ENCODE data around the gene ZNF655.
A peak's percentile ranks its signal among the peaks of the same experiment; 100 is the strongest.
"Not testable (repeated sequence)": the region's sequence is repeated elsewhere in the genome, so short reads cannot be mapped to it uniquely, and the experiment has no call there.

ZNF655 gene

GRCh38 chr7:99558306-99559174 is at the start of gene ZNF655:
Gene ZNF655, plus strand, starts transcription at chr7:99558642. Its CDS starts 1,918 bp downstream, at chr7:99560560.
- peak; percentile 96 for DNase-seq (ENCODE audit: low spot score)

DNA sequence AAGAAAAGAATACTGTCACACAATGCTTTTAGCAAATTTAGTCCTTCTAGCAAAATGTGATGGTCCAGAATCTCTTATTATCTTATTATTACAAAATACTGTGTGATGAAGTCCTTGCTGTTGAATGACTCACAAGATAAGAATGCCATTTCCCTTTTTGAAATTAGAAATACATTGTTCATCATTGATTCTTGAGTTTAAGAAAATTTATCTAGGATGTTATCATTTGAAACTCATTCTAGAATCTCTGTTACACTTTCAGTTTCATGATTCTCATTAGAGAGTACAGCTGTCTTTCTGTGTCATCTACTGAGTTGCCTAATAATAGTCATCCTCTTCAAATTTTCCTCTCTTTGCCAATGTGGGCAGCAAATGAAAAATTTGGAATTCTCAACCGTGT is 44.4 kb upstream of the ZNF655 start:
- DNase-seq (ENCODE audit: low spot score) = no peak

DNA sequence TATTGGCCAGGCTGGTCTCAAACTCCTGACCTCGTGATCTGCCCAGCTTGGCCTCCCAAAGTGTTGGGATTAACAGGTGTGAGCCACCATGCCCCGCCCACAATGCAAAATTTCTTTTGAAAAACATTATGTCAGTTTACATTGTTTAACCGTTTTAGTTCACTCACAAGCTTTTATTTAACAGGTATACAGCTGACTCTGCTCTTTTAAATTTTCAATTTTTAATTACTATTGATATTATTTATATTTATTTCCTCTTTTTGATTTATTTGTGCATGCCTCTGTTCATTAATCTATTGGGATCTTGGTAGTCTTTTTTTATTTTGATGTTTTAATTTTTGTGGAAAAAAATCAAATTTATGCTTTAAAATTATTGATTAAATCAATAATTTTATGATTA is 37.0 kb upstream of the ZNF655 start:
- no peak for DNase-seq (ENCODE audit: low spot score)

DNA sequence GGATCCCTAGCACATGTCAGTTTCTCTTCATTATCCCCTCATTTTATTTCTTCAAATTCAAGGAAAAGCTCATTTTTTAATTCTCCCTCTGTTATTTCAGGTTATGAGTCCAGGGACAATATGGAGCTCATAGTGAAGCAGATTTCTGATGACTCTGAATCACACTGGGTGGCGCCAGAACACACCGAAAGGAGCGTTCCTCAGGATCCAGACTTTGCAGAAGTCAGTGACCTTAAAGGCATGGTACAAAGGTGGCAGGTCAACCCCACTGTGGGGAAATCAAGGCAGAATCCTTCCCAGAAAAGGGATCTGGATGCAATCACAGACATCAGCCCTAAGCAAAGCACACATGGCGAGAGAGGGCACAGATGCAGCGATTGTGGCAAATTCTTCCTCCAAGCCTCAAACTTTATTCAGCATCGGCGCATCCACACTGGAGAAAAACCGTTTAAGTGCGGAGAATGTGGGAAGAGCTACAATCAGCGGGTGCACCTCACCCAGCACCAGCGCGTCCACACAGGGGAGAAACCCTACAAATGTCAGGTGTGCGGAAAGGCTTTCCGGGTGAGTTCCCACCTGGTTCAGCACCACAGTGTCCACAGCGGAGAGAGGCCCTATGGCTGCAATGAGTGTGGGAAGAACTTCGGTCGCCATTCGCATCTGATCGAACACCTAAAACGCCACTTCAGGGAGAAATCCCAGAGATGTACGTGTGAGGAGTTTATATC is 32.6 kb upstream of the ZNF655 start:
- no peak for DNase-seq (ENCODE audit: low spot score)

GRCh38 chr7:99531354-99531765 is 27.1 kb upstream of the ZNF655 start:
- DNase-seq (ENCODE audit: low spot score) = no peak

GRCh38 chr7:99535667-99536066 is 22.8 kb upstream of the ZNF655 start:
- no peak for DNase-seq (ENCODE audit: low spot score)

GRCh38 chr7:99539213-99539811 is 19.1 kb upstream of the ZNF655 start:
- DNase-seq (ENCODE audit: low spot score) = no peak

GRCh38 chr7:99540542-99540941 is 17.9 kb upstream of the ZNF655 start:
- no peak for DNase-seq (ENCODE audit: low spot score)

- no peak for DNase-seq (ENCODE audit: low spot score)
Measured at GRCh38 chr7:99541212-99541611, 17.2 kb upstream of the ZNF655 start.

DNA sequence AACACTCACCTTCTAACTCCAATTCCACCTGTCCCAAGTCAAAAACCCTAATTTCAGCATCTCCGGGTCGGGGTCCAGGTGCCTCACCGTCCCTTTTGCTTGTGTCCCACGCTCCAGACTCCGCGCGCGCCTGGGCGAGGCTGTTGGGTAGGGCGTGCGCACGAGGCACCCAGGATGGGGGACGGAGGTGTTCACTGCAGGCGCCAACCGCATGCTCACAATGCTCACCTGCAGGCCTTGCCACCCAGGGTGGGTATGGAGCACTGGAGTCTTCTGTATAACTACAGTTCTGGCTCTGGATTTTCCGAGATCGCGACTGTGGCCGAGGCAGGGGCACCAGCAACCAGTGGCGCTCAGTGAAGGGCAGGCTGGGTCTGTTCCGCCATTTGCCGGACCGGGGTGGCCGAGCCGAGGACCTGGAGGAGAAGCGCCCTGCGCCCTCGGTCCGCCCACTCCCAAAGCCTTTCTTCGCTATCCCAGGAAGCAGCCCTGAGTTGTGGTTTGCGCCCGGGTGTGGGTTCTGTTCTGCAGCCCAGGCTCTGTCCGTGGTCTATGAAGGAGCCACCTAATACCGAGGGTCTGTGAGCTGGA is 15.3 kb upstream of the ZNF655 start:
- DNase-seq (ENCODE audit: low spot score) = no peak

GRCh38 chr7:99543916-99544315 is 14.5 kb upstream of the ZNF655 start:
- DNase-seq (ENCODE audit: low spot score) = no peak

DNA sequence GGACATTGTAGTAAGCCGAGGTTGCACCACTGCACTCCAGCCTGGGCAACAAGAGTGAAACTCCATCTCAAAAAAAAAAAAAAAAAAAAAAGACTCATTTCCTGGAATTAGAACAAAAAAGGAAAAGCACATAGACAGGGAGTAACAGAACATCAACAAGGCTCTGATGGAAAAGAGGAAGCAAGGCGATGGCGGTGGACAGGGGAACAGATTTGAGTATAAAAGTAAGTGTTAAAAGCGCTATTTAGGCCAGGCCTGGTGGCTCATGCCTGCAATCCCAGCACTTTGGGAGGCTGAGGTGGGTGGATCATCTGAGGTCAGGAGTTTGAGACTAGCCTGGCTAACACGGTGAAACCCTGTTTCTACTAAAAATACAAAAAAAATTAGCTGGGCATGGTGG is 13.1 kb upstream of the ZNF655 start:
- DNase-seq (ENCODE audit: low spot score) = not testable (repeated sequence)

DNA sequence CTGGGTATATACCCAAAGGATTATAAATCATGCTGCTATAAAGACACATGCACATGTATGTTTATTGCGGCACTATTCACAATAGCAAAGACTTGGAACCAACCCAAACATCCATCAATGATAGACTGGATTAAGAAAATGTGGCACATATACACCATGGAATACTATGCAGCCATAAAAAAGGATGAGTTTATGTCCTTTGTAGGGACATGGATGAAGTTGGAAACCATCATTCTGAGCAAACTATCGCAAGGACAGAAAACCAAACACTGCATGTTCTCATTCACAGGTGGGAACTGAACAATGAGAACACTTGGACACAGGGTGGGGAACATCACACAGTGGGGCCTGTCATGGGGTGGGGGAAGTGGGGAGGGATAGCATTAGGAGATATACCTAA is 8.9 kb upstream of the ZNF655 start:
- DNase-seq (ENCODE audit: low spot score) = not testable (repeated sequence)

GRCh38 chr7:99551334-99551733 is 7.1 kb upstream of the ZNF655 start:
- no peak for DNase-seq (ENCODE audit: low spot score)

GRCh38 chr7:99551767-99552463 is 6.5 kb upstream of the ZNF655 start, which contains the start of gene FAM200A:
Gene FAM200A, minus strand, starts transcription at chr7:99552114. Its CDS starts 3,707 bp downstream, at chr7:99548407.
- peak; percentile 90 for DNase-seq (ENCODE audit: low spot score)

DNA sequence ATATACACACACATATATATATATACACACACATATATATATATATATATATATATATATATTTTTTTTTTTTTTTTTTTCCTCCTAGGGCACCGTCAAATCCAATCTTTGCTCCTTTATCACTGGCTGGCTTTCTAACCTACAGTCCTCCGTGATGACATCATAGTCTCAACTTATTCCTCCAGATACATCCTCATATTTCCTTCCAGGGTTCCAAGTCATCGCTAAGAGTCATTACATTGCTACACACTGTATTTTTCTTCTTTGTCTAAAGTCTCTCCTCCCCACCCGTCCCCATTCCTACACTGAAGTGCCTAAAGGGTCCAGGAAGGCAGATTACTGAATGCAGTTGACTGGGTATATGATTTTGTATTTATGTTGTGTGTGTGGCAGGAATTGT is 5.4 kb upstream of the ZNF655 start:
- DNase-seq (ENCODE audit: low spot score) = no peak

DNA sequence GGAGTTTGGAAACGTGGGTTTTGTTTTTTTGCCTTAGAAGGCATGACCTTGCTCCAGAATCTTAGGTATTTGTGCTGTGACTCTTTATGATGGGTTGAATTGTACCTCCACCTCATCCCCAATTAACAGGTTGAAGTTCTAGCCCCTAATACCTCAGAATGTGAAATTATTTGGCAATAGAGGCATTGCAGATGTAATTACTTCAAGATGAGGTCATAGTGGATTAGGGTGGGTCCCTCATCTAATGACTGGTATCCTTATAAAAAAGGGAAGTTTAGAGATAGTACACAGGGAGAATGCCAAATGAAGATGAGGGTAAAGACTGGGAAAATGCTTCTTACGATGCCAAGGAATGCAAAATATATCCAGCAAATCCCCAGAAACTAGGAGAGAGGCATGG is 3.5 kb upstream of the ZNF655 start:
- no peak for DNase-seq (ENCODE audit: low spot score)

GRCh38 chr7:99557196-99557607 is 1.2 kb upstream of the ZNF655 start:
- no peak for DNase-seq (ENCODE audit: low spot score)

- DNase-seq (ENCODE audit: low spot score) = no peak
Measured at GRCh38 chr7:99557940-99558305, 519 bp upstream of the ZNF655 start.

GRCh38 chr7:99559175-99559915 is 903 bp downstream of the ZNF655 start:
- no peak for DNase-seq (ENCODE audit: low spot score)
